H1 (cell line): ENCODE measurements around the gene HTR2A. TPM values are rescaled to one million over a fixed set of nuclear protein-coding genes. Genes with fewer than 3 reads are reported as not detected.

Experiments
- ASH2L ChIP-seq: fragments of 200-600, 300-600 bp; sonication (generic); IDR thresholded peaks from one replicate; pipeline ENCODE4 v1.7.1; 2017; ENCODE audit warnings: low read length
- CEBPB ChIP-seq: IDR thresholded peaks from 2 replicates; pipeline ENCODE4 v1.6.1; 2012; ENCODE audit warnings: low read depth, low read length
- CREB1 ChIP-seq: IDR thresholded peaks from 2 replicates; pipeline ENCODE4 v1.6.1; 2012; ENCODE audit warnings: inconsistent platforms
- EGR1 ChIP-seq: IDR thresholded peaks from 2 replicates; pipeline ENCODE4 v1.6.1; 2011; ENCODE audit warnings: low read depth, low read length, borderline replicate concordance
- GABPA ChIP-seq: IDR thresholded peaks from 2 replicates; pipeline ENCODE4 v1.6.1; 2011; ENCODE audit warnings: mild to moderate bottlenecking, low read length, moderate library complexity, borderline replicate concordance; ENCODE audit not compliant: insufficient read depth
- MAFK ChIP-seq: IDR thresholded peaks from 2 replicates; pipeline ENCODE4 v1.6.1; 2012; ENCODE audit warnings: low read depth, mild to moderate bottlenecking, improper control_type of control experiment, low read length
- RBBP5 ChIP-seq: IDR thresholded peaks from 2 replicates; pipeline ENCODE4 v1.7.1; 2012; ENCODE audit warnings: low read depth, mild to moderate bottlenecking, inconsistent platforms, low read length, moderate library complexity, borderline replicate concordance
- RFX5 ChIP-seq: IDR thresholded peaks from 2 replicates; pipeline ENCODE4 v1.6.1; 2011; ENCODE audit warnings: low read depth, low read length, improper control_type of control experiment, borderline replicate concordance
- SIN3A ChIP-seq, 2 experiments: IDR thresholded peaks in 1 of 2; conservative IDR thresholded peaks in 1 of 2; 2 replicates each; pipeline ENCODE4 v1.6.1; 2011 to 2012; ENCODE audit warnings: low read length in 2 of 2, improper control_type of control experiment in 1 of 2, low read depth in 1 of 2, mild to moderate bottlenecking in 1 of 2
- TAF1 ChIP-seq: IDR thresholded peaks from 2 replicates; pipeline ENCODE4 v1.6.1; 2011; ENCODE audit warnings: mild to moderate bottlenecking, low read depth, low read length
- TEAD4 ChIP-seq: IDR thresholded peaks from 2 replicates; pipeline ENCODE4 v1.6.1; 2012; ENCODE audit warnings: low read depth, low read length, inconsistent platforms, mixed read lengths
- polyA plus RNA-seq, 7 experiments: library from polyadenylated mRNA; depleted of rRNA in 3 of 7; stranded (reverse) in 5 of 7; unstranded in 2 of 7; fragments of >200 nt in 5 of 7; fragments of 200-250 nt in 2 of 7; gene quantifications; 1 replicate in 5 of 7; 2 replicates in 1 of 7; 4 replicates in 1 of 7; pipeline versions ENCODE4 v1.2.1 to v1.2.3, GENCODE V29; 2011 to 2013; ENCODE audit warnings: missing spikeins in 2 of 7, mixed read lengths in 2 of 7
- total RNA-seq: library from RNA; stranded (reverse); fragmentation: NEBNext Ultra II Directional; extraction: Animal tissue kit (Norgen Biotek cat#: 25700); gene quantifications from 2 replicates; pipeline ENCODE4 v1.2.1, GENCODE V29; 2021
- TF ChIP-seq, protein P1 (sequence below): fragments of 300-600 bp; sonication (generic); IDR thresholded peaks from 2 replicates; pipeline ENCODE4 v1.7.1; 2012; ENCODE audit warnings: low read length, moderate library complexity, mild to moderate bottlenecking, inconsistent platforms; ENCODE audit not compliant: insufficient replicate concordance

HTR2A gene
- total and polyA plus RNA-seq, 2 of the 8 experiments (the other 6 are each of a cell fraction or from before 2014, with no cell fraction given), result not detected

DNA sequence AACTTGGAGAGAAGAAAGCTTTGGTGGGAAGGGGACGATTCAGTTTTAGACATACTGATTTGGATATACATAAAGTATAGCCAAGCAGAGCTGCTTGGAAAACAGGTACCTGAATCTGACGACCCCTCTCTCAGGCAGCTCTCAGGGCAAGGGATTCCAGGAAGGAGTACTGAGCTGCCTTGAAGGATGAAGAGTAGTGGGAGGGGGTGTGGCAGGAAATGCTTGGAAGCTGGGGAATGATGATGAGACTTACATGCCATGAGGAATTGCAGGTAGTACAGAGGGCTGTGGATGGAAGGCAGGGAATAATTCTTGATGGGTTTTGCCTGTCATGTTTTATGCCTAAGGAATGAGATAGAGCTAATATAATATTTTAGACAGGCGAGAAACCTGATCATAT is 38.7 kb downstream of the HTR2A start (continued):
- TF ChIP-seq, protein P1, sequence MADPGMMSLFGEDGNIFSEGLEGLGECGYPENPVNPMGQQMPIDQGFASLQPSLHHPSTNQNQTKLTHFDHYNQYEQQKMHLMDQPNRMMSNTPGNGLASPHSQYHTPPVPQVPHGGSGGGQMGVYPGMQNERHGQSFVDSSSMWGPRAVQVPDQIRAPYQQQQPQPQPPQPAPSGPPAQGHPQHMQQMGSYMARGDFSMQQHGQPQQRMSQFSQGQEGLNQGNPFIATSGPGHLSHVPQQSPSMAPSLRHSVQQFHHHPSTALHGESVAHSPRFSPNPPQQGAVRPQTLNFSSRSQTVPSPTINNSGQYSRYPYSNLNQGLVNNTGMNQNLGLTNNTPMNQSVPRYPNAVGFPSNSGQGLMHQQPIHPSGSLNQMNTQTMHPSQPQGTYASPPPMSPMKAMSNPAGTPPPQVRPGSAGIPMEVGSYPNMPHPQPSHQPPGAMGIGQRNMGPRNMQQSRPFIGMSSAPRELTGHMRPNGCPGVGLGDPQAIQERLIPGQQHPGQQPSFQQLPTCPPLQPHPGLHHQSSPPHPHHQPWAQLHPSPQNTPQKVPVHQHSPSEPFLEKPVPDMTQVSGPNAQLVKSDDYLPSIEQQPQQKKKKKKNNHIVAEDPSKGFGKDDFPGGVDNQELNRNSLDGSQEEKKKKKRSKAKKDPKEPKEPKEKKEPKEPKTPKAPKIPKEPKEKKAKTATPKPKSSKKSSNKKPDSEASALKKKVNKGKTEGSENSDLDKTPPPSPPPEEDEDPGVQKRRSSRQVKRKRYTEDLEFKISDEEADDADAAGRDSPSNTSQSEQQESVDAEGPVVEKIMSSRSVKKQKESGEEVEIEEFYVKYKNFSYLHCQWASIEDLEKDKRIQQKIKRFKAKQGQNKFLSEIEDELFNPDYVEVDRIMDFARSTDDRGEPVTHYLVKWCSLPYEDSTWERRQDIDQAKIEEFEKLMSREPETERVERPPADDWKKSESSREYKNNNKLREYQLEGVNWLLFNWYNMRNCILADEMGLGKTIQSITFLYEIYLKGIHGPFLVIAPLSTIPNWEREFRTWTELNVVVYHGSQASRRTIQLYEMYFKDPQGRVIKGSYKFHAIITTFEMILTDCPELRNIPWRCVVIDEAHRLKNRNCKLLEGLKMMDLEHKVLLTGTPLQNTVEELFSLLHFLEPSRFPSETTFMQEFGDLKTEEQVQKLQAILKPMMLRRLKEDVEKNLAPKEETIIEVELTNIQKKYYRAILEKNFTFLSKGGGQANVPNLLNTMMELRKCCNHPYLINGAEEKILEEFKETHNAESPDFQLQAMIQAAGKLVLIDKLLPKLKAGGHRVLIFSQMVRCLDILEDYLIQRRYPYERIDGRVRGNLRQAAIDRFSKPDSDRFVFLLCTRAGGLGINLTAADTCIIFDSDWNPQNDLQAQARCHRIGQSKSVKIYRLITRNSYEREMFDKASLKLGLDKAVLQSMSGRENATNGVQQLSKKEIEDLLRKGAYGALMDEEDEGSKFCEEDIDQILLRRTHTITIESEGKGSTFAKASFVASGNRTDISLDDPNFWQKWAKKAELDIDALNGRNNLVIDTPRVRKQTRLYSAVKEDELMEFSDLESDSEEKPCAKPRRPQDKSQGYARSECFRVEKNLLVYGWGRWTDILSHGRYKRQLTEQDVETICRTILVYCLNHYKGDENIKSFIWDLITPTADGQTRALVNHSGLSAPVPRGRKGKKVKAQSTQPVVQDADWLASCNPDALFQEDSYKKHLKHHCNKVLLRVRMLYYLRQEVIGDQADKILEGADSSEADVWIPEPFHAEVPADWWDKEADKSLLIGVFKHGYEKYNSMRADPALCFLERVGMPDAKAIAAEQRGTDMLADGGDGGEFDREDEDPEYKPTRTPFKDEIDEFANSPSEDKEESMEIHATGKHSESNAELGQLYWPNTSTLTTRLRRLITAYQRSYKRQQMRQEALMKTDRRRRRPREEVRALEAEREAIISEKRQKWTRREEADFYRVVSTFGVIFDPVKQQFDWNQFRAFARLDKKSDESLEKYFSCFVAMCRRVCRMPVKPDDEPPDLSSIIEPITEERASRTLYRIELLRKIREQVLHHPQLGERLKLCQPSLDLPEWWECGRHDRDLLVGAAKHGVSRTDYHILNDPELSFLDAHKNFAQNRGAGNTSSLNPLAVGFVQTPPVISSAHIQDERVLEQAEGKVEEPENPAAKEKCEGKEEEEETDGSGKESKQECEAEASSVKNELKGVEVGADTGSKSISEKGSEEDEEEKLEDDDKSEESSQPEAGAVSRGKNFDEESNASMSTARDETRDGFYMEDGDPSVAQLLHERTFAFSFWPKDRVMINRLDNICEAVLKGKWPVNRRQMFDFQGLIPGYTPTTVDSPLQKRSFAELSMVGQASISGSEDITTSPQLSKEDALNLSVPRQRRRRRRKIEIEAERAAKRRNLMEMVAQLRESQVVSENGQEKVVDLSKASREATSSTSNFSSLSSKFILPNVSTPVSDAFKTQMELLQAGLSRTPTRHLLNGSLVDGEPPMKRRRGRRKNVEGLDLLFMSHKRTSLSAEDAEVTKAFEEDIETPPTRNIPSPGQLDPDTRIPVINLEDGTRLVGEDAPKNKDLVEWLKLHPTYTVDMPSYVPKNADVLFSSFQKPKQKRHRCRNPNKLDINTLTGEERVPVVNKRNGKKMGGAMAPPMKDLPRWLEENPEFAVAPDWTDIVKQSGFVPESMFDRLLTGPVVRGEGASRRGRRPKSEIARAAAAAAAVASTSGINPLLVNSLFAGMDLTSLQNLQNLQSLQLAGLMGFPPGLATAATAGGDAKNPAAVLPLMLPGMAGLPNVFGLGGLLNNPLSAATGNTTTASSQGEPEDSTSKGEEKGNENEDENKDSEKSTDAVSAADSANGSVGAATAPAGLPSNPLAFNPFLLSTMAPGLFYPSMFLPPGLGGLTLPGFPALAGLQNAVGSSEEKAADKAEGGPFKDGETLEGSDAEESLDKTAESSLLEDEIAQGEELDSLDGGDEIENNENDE, result no peak
- TF ChIP-seq EGR1 (no peak), CEBPB (no peak), MAFK (no peak), CREB1 (no peak), TEAD4 (no peak), RFX5 (no peak), SIN3A (conservative IDR thresholded peaks at IDR 0.05 in 1 of 2, IDR thresholded peaks at IDR 0.05 in 1 of 2; ENCODE audit: low read depth in 1 of 2, low read length in 2 of 2) (no peak), ASH2L (no peak), TAF1 (no peak), RBBP5 (no peak), GABPA (no peak)
